HG03460 (cell line): ENCODE data around the gene TMTC1.
"Not testable (repeated sequence)": the region's sequence is repeated elsewhere in the genome, so short reads cannot be mapped to it uniquely, and the experiment has no call there.

Source experiments
- ATAC-seq: cut with Tn5 transposase; IDR thresholded peaks from one replicate; pipeline ENCODE4 v1.9.1; 2021; ENCODE audit not compliant: unreplicated experiment

TMTC1 gene

DNA sequence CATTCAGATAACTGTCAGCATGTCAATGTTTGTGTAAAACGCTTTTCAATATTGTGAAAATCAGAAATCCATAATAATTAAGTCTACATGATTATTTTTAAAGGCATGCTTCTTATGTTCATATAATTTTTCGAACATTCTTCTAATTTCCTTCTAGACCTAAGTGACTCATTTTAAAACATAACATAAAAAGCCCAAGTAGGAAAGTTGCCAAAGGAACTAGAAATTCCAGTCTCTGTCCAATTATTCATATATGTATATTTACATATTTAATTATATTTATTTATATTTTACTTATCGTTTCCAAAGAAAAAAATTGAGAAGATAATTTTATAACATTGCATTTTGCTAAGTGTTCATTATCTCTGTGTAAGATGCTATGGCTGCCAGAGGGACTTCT lies 110.4 kb downstream of the TMTC1 start:
- ATAC-seq = no peak

- ATAC-seq = no peak
Measured at GRCh38 chr12:29672580-29672979, 111.2 kb downstream of the TMTC1 start.

DNA sequence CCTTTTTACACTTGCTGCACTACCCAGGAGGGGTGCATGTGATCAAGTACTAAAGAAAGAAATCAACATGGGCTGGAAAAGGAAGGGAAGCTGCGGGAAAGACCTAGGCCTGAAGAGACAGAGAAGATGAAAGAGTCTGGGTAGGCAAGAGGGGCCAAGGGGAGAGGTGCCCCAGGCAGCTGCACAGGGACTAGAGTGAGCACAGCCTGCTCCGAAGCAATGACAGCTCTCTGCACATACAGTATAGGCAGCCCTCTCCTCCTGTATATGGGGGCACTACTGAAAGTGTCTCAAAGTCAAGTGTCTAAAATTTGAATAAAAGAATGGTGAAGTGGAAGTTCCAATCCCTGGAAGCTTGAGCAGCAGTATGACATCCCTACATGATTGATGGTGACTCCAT lies 112.0 kb downstream of the TMTC1 start:
- no peak for ATAC-seq

DNA sequence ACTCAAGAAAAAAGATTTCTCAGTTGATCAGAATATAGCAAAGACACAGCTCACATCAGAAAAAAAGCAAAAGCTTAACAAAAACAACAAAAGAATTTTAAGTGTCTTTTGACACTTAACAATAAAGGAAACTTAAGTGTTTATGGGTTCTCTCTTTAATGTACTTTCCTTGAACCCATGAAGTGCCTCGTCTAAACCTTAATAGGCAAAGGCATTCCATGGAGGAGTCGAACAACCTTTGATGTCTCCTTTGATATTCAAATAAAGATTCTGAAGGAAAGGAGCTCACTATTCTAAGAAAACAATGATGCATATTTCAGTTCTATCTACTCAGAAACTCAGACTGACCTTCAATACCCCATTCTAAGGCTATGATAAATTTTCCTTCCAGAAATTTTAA lies 116.7 kb downstream of the TMTC1 start:
- no peak for ATAC-seq

DNA sequence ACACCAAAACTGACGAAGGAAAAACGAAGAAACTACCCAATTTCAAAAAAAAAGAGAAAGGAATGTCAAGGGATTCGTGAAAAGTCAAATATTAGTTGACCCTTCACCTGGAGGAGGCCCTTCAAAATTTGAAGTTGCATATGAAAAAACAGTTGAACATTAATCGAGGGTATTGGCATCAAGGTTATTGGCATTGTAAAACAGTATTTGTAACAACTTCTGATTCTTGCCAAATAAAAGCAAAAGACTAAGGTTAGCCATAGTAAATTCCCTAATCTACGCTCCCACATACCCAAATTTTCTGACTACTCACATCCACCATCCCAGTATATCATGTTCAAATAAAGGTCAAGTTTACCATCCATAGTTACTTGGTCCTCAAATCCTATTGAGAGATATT lies 118.6 kb downstream of the TMTC1 start:
- ATAC-seq = no peak

DNA sequence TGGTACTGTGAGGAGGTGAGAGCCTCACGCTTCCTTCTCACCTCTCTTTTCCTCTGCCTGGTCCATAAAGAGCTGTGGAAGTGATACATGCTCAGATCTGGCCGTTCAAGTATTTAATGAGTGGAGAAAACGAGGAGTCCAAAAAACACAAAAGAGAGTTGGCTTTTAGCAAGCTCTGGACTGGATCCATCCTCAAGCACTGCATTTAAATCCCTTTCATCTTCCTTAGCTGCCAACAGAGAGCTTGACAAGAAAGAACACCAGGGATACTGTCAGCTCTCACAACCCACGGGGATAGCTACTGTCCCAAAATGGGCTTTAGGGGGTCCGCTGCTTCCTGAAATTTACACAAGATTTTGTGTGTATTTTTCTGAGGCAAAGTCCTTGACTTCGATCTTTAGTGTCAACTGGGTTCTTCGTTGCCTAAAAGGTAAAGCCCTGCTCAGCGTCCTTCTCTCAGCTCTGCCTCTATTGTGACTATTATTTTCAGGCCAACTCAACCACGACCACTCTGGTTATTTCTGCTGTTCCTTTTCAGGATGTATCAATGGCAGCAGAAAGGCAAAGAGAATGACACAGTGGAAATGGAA lies 120.9 kb downstream of the TMTC1 start:
- no peak for ATAC-seq

GRCh38 chr12:29660847-29661246 lies 122.9 kb downstream of the TMTC1 start:
- no peak for ATAC-seq

GRCh38 chr12:29656762-29657538 lies 126.8 kb downstream of the TMTC1 start:
- no peak for ATAC-seq

DNA sequence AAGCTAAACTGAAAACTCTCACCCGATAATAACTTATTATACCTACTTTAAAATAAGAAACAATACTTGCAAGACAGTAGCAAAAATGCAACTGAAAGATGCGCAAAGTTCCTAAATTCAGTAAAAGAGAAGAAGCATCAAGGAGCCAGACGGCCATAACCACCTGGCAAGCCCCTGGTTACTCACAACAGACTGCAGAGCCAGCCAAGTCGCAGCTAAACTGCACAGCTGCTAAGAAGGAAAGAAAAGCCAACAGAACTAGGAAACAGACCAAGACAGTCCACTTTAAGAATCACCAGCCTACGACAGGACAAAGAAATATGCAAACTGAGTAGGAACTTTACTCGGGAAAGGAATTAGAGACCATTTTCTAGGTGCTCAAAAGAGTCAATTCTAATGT lies 127.9 kb downstream of the TMTC1 start:
- no peak for ATAC-seq

- ATAC-seq = no peak
Measured at GRCh38 chr12:29653286-29653685, 130.5 kb downstream of the TMTC1 start.

GRCh38 chr12:29650371-29650770 lies 133.4 kb downstream of the TMTC1 start:
- ATAC-seq = no peak

DNA sequence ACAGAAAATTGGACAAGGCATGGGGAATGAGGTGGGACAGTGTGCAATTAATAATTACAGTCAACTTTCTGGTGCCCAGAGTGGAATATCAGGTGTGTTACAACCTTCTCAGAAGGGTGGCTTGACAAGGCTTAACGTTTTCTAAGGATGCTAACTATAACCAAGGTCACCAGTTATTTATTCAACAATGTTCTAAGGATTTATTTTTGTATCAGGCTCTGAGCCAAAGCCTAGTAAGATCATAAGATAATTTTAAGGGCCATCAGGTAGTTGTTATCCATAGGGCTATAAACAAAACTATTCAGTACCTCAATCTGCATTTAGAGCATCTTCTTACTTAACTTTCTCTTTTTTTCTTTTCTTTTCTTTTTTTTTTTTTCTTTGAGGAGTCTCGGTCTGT lies 134.0 kb downstream of the TMTC1 start:
- no peak for ATAC-seq

GRCh38 chr12:29644536-29645162 lies 139.1 kb downstream of the TMTC1 start:
- ATAC-seq = no peak

DNA sequence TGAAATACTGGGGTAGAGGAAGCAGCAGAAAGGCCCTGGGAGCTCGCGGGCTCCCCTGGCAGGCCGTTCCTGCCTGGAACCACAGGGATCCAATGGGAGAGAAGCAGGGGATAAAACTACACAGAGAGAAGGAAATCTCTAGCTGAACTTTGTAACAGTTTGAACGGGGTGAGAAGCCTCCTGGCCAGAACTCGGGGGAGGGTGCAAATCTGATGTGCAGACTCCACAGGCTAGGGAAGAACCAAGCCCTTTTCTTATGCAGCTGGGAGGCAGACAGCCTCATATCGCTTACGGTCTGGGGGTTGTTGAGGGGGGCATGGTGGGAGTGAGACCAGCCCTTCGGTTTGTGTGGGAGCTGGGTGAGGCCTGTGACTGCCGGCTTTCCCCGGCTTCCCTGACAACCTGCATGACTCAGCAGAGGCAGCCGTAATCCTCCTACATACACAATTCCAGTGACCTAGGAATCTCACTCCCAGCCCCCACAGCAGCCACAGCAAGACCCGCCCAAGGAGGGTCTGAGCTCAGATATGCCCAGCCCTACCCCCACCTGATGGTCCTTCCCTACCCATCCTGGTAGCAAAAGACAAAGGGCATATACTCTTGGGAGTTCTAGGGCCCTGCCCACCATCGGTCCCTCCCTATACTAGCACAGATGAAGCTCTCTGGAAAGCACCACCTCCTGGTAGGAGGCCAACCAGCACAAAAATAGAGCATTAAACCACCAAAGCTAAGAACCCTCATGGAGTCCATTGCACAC lies 143.0 kb downstream of the TMTC1 start:
- no peak for ATAC-seq

GRCh38 chr12:29639893-29640495 lies 143.7 kb downstream of the TMTC1 start:
- no peak for ATAC-seq

- no peak for ATAC-seq
Measured at GRCh38 chr12:29638528-29638927, 145.2 kb downstream of the TMTC1 start.

GRCh38 chr12:29634057-29634456 lies 149.7 kb downstream of the TMTC1 start:
- no peak for ATAC-seq

GRCh38 chr12:29630164-29630563 lies 153.6 kb downstream of the TMTC1 start:
- not testable (repeated sequence) for ATAC-seq

GRCh38 chr12:29627221-29627620 lies 156.5 kb downstream of the TMTC1 start:
- no peak for ATAC-seq

- no peak for ATAC-seq
Measured at GRCh38 chr12:29625359-29625953, 158.3 kb downstream of the TMTC1 start.

- no peak for ATAC-seq
Measured at GRCh38 chr12:29622251-29622650, 161.5 kb downstream of the TMTC1 start.
